ENCODE results near the gene NR1I2. TPM values are rescaled to one million over a fixed set of nuclear protein-coding genes. Genes with fewer than 3 reads are reported as not detected.

The NR1I2 gene
- total RNA-seq: 0.20 and 0.23 TPM in 2 replicates

DNA sequence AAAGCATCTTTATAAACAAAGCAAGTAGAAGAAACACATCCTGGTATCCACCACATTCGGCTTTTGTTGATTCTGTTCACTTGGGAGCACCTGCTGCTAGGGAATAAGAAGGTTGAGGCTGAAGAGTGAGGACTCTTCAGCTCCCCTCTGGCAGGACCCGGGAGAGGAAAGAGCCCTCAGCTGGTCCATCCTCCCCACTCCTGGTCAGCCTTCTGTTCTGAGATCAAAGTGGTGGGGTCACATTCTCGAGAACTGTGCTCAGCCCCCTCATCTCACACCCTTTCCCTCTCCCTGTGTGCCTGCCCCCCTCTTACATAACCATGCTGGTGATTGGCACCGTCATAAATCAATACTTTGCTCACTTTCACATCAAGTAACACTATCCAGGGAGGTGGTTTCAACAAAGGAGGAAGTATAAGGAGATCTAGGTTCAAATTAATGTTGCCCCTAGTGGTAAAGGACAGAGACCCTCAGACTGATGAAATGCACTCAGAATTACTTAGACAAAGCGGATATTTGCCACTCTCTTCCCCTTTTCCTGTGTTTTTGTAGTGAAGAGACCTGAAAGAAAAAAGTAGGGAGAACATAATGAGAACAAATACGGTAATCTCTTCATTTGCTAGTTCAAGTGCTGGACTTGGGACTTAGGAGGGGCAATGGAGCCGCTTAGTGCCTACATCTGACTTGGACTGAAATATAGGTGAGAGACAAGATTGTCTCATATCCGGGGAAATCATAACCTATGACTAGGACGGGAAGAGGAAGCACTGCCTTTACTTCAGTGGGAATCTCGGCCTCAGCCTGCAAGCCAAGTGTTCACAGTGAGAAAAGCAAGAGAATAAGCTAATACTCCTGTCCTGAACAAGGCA lies at the start of gene NR1I2:
NR1I2 (plus strand) TSS at position 772 of the 869 bp plus-strand sequence.

Other genes with a start within 250 kb of the NR1I2 start
- not detected in 2 replicates for gene CD80, start 222.5 kb upstream of the NR1I2 start, total RNA-seq
- gene ADPRH, start 202.6 kb upstream of the NR1I2 start, total RNA-seq: 4.5 and 4.8 TPM in 2 replicates
- 0.13 and 0.30 TPM in 2 replicates for gene PLA1A, start 184.2 kb upstream of the NR1I2 start, total RNA-seq
- gene POPDC2, start 121.5 kb upstream of the NR1I2 start, total RNA-seq: 0.23 and 0.33 TPM in 2 replicates
- 18.1 TPM in 2 replicates for gene COX17, start 104.7 kb upstream of the NR1I2 start, total RNA-seq
- 0.59 and 0.72 TPM in 2 replicates for gene CFAP91, start 79.1 kb upstream of the NR1I2 start, total RNA-seq

Data from smooth muscle cell of the pulmonary artery (primary cell).